SKM-1 treated with dmso at 0.1 percent for 144 hours (cell line): ENCODE data around the gene KRT34.
"Not testable (repeated sequence)": the region's sequence is repeated elsewhere in the genome, so short reads cannot be mapped to it uniquely, and the experiment has no call there.

Source experiments
- DNase-seq: peaks from one replicate; lab custom pipeline; 2025; ENCODE audit not compliant: unreplicated experiment; lab: John Stamatoyannopoulos, UW

Gene KRT34

GRCh38 chr17:41367426-41368075 is 14.6 kb downstream of the KRT34 start:
- DNase-seq = no peak

- no peak for DNase-seq
These were observed 16.0 kb downstream of the KRT34 start for GRCh38 chr17:41366070-41366469.

- no peak for DNase-seq
These were observed 18.2 kb downstream of the KRT34 start for GRCh38 chr17:41363881-41364280.

- no peak for DNase-seq
These were observed 21.7 kb downstream of the KRT34 start for GRCh38 chr17:41360296-41360995.

GRCh38 chr17:41354536-41354935 is 27.6 kb downstream of the KRT34 start:
- DNase-seq = peak; percentile 74

- no peak for DNase-seq
These were observed 29.3 kb downstream of the KRT34 start for GRCh38 chr17:41352597-41353366.

- no peak for DNase-seq
These were observed 30.9 kb downstream of the KRT34 start for GRCh38 chr17:41351177-41351576.

GRCh38 chr17:41350381-41350878 is 31.7 kb downstream of the KRT34 start, which contains the start of gene KRT33A:
KRT33A (minus strand) TSS chr17:41350828; CDS start chr17:41350767, 61 bp downstream.
- not testable (repeated sequence) for DNase-seq

- DNase-seq = no peak
These were observed 34.0 kb downstream of the KRT34 start for GRCh38 chr17:41347869-41348760.

- not testable (repeated sequence) for DNase-seq
These were observed 35.7 kb downstream of the KRT34 start for GRCh38 chr17:41346421-41346820.

- no peak for DNase-seq
These were observed 36.1 kb downstream of the KRT34 start for GRCh38 chr17:41345992-41346391.

GRCh38 chr17:41343029-41343428 is 39.1 kb downstream of the KRT34 start:
- no peak for DNase-seq

- no peak for DNase-seq
These were observed 40.9 kb downstream of the KRT34 start for GRCh38 chr17:41340934-41341861.

- DNase-seq = no peak
These were observed 41.6 kb downstream of the KRT34 start for GRCh38 chr17:41340494-41340893.

- DNase-seq = no peak
These were observed 42.4 kb downstream of the KRT34 start for GRCh38 chr17:41339571-41340172.

GRCh38 chr17:41338961-41339485 is 43.1 kb downstream of the KRT34 start:
- DNase-seq = no peak

- no peak for DNase-seq
These were observed 46.4 kb downstream of the KRT34 start for GRCh38 chr17:41335747-41336146.

- DNase-seq = no peak
These were observed 47.5 kb downstream of the KRT34 start for GRCh38 chr17:41334385-41335305.
